B cell (primary cell): Measurements from ENCODE around the gene CASS4.

Experiments used
- EZH2 ChIP-seq: IDR thresholded peaks from 2 replicates; pipeline ENCODE4 v1.6.1; 2012; ENCODE audit warnings: borderline replicate concordance, low read depth, mild to moderate bottlenecking, moderate library complexity, low read length; ENCODE audit not compliant: insufficient read depth, poor library complexity, severe bottlenecking
- TF ChIP-seq, protein P1 (sequence below): fragments of 200-600 bp; IDR thresholded peaks from one replicate; pipeline ENCODE4 v1.8.0; 2022; ENCODE audit warnings: antibody characterized with exemption, mild to moderate bottlenecking

DNA sequence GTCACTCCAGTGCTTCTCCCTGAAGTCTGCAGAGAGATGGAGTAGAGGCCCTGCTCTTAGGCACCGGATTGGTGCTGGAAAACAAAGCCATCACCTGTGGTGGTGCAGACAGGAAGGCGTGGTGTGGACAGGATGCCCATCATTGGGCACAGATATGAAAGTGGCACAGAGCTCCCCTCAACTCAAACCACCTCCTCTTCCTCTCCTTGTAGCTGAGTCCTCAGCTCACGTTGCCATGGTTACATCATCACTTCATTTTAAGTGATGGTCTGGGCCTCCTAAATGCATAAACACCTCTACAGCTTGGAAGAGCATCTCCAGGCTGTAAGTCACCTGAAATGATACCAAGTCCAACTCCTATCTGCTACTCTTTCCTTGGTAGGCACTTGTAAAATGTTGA lies 48.4 kb downstream of the CASS4 start:
- TF ChIP-seq, protein P1, sequence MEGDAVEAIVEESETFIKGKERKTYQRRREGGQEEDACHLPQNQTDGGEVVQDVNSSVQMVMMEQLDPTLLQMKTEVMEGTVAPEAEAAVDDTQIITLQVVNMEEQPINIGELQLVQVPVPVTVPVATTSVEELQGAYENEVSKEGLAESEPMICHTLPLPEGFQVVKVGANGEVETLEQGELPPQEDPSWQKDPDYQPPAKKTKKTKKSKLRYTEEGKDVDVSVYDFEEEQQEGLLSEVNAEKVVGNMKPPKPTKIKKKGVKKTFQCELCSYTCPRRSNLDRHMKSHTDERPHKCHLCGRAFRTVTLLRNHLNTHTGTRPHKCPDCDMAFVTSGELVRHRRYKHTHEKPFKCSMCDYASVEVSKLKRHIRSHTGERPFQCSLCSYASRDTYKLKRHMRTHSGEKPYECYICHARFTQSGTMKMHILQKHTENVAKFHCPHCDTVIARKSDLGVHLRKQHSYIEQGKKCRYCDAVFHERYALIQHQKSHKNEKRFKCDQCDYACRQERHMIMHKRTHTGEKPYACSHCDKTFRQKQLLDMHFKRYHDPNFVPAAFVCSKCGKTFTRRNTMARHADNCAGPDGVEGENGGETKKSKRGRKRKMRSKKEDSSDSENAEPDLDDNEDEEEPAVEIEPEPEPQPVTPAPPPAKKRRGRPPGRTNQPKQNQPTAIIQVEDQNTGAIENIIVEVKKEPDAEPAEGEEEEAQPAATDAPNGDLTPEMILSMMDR = no peak
- no peak for TF ChIP-seq EZH2
